Natural killer cell (primary cell): ENCODE measurements around the gene ZDHHC14. TPM values are rescaled to one million over a fixed set of nuclear protein-coding genes. Genes with fewer than 3 reads are reported as not detected.

ENCODE experiments used
- ATAC-seq, 3 donors: fragments of 150-1000 bp in 2 of 3; fragments of 200-7000 bp in 1 of 3; cut with Tn5 transposase; 1 replicate in 1 of 3; 2 replicates in 2 of 3; pipeline ENCODE4 v1.10.0; 2021; ENCODE audit warnings: mild to moderate bottlenecking in 2 of 3, moderate library complexity in 2 of 3
- DNase-seq, 2 donors: peaks; one replicate each; pipeline versions ENCODE4 v3.0.0 to v3.0.0-alpha.2; 2013 to 2021; ENCODE audit warnings: mixed read lengths in 1 of 2
- H3K27ac ChIP-seq: one replicate; pipeline ENCODE4 v1.5.1; 2013; ENCODE audit warnings: mild to moderate bottlenecking, low read length
- H3K27me3 ChIP-seq: one replicate; pipeline ENCODE4 v1.6.1; 2013; ENCODE audit warnings: low read length; ENCODE audit not compliant: control insufficient read depth, insufficient read depth
- H3K36me3 ChIP-seq: one replicate; pipeline ENCODE4 v1.6.1; 2013; ENCODE audit warnings: low read length; ENCODE audit not compliant: control insufficient read depth, insufficient read depth
- H3K4me1 ChIP-seq: one replicate; pipeline ENCODE4 v1.6.1; 2013; ENCODE audit warnings: low read length; ENCODE audit not compliant: control insufficient read depth, insufficient read depth
- H3K4me3 ChIP-seq: one replicate; pipeline ENCODE4 v1.5.1; 2013; ENCODE audit warnings: low read length
- H3K9me3 ChIP-seq: one replicate; pipeline ENCODE4 v1.6.1; 2013; ENCODE audit warnings: low read length; ENCODE audit not compliant: control insufficient read depth, insufficient read depth
- H3K27ac Mint-ChIP-seq, 2 donors: one replicate each; pipeline ENCODE4 v1.8.0; 2022; ENCODE audit warnings: mild to moderate bottlenecking in 2 of 2, mixed read lengths in 2 of 2, moderate library complexity in 1 of 2
- H3K27me3 Mint-ChIP-seq, 2 donors: one replicate each; pipeline ENCODE4 v1.8.0; 2022; ENCODE audit warnings: low read depth in 2 of 2, mixed read lengths in 2 of 2
- H3K36me3 Mint-ChIP-seq: one replicate; pipeline ENCODE4 v1.8.0; 2022; ENCODE audit warnings: mixed read lengths
- H3K4me1 Mint-ChIP-seq, 2 donors: one replicate each; pipeline ENCODE4 v1.8.0; 2022; ENCODE audit warnings: mixed read lengths in 2 of 2
- H3K4me3 Mint-ChIP-seq: one replicate; pipeline ENCODE4 v1.8.0; 2022; ENCODE audit warnings: mild to moderate bottlenecking, moderate library complexity, mixed read lengths
- H3K9me3 Mint-ChIP-seq, 2 donors: one replicate each; pipeline ENCODE4 v1.8.0; 2022; ENCODE audit warnings: mixed read lengths in 2 of 2
- CTCF ChIP-seq: fragments of 200-600 bp; IDR thresholded peaks from one replicate; pipeline ENCODE4 v1.8.0; 2022; ENCODE audit warnings: antibody characterized with exemption
- WGBS: methylation state at CpG from one replicate; pipeline ENCODE4 v1.1.7; 2013; ENCODE audit warnings: missing lambda C conversion rate; ENCODE audit not compliant: insufficient coverage; 5-methylcytosine and 5-hydroxymethylcytosine counted together
- intact Hi-C: fragments of 100-400 bp; cut with micrococcal nuclease; formaldehyde crosslinking; loops from one replicate; pipeline ENCODE4 v1.14.2; 2022
- total RNA-seq, 4 donors: library from RNA; stranded (reverse); fragments of 120-200 nt in 1 of 4; gene quantifications; one replicate each; pipeline versions ENCODE4 v1.2.3 to v1.2.4, GENCODE V29; 2013 to 2022

ZDHHC14 gene
- total RNA-seq, 3 donors from 2014 or later (not counting 1 experiment from before 2014, with no cell fraction given): 6.7 to 11.3 (median 10.6) TPM

GRCh38 chr6:157471895-157472686, 91.1 kb downstream of the ZDHHC14 start:
- Histone ChIP-seq H3K36me3 (no peaks in the 10 kb centered on the region), H3K9me3 (no peaks in the 10 kb centered on the region), H3K27me3 (no peaks in the 10 kb centered on the region), H3K4me1 (no peaks in the 10 kb centered on the region), H3K4me3 (no peak overlapping the region), H3K27ac (no peak overlapping the region)
- ATAC-seq: no peak
- H3K27ac Mint-ChIP-seq: no peak overlapping the region
- H3K4me1 Mint-ChIP-seq: peaks cover 9 to 10% of the 10 kb centered on the region in 2 donors
- no peak for DNase-seq
- H3K36me3 Mint-ChIP-seq: no peaks in the 10 kb centered on the region
- TF ChIP-seq CTCF: no peak
- WGBS: 94% methylated on average over 16 of the region's 17 CpGs
- H3K9me3 Mint-ChIP-seq: no peaks in the 10 kb centered on the region
- intact Hi-C loops: no loop called here
- no peak overlapping the region for H3K4me3 Mint-ChIP-seq
- H3K27me3 Mint-ChIP-seq: peaks cover 0 to 14% of the 10 kb centered on the region in 2 donors

- DNase-seq (no peak), ATAC-seq (no peak)
- no peaks in the 10 kb centered on the region for H3K9me3 ChIP-seq
- Mint-ChIP-seq H3K27me3 (peaks cover 0 to 14% of the 10 kb centered on the region in 2 donors), H3K4me1 (peaks cover 9 to 18% of the 10 kb centered on the region in 2 donors), H3K4me3 (no peak overlapping the region), H3K36me3 (no peaks in the 10 kb centered on the region), H3K9me3 (no peaks in the 10 kb centered on the region), H3K27ac (no peak overlapping the region)
- H3K4me3 ChIP-seq: no peak overlapping the region
- no peak overlapping the region for H3K27ac ChIP-seq
- H3K36me3 ChIP-seq: no peaks in the 10 kb centered on the region
- WGBS: 100% methylated on average over 2 of the region's 3 CpGs
- H3K4me1 ChIP-seq: no peaks in the 10 kb centered on the region
- no peaks in the 10 kb centered on the region for H3K27me3 ChIP-seq
- no peak for TF ChIP-seq CTCF
- intact Hi-C loops: no loop called here
These were observed 95.8 kb downstream of the ZDHHC14 start for GRCh38 chr6:157476797-157477196.

GRCh38 chr6:157478926-157479325, 97.9 kb downstream of the ZDHHC14 start:
- no peak overlapping the region for H3K27ac Mint-ChIP-seq
- intact Hi-C loops: no loop called here
- TF ChIP-seq CTCF: no peak
- Histone ChIP-seq H3K9me3 (no peaks in the 10 kb centered on the region), H3K4me1 (no peaks in the 10 kb centered on the region), H3K4me3 (no peak overlapping the region), H3K36me3 (no peaks in the 10 kb centered on the region), H3K27ac (no peak overlapping the region), H3K27me3 (no peaks in the 10 kb centered on the region)
- H3K4me1 Mint-ChIP-seq: peaks cover 9 to 18% of the 10 kb centered on the region in 2 donors
- 93% methylated on average over 2 of the region's 2 CpGs for WGBS
- peaks cover 0 to 14% of the 10 kb centered on the region in 2 donors for H3K27me3 Mint-ChIP-seq
- DNase-seq (no peak), ATAC-seq (no peak)
- H3K36me3 Mint-ChIP-seq: no peaks in the 10 kb centered on the region
- peaks cover 0 to 2% of the 10 kb centered on the region in 2 donors for H3K9me3 Mint-ChIP-seq
- no peak overlapping the region for H3K4me3 Mint-ChIP-seq
